Spleen (tissue), 11 donors: Measurements from ENCODE around the gene SHC2. TPM values are rescaled to one million over a fixed set of nuclear protein-coding genes. Genes with fewer than 3 reads are reported as not detected.
"Not testable (repeated sequence)": the region's sequence is repeated elsewhere in the genome, so short reads cannot be mapped to it uniquely, and the experiment has no call there.

Experiments
- DNase-seq: peaks from one replicate; pipeline ENCODE4 v3.0.0-alpha.2; 2020
- H3K27ac ChIP-seq, 8 donors: fragments of 200-600 bp; sonication (generic) in 7 of 8; 1 replicate in 4 of 8; 2 replicates in 4 of 8; pipeline versions ENCODE4 v1.5.0 to v1.8.0; 2016 to 2021; ENCODE audit warnings: inconsistent platforms in 4 of 8, mild to moderate bottlenecking in 4 of 8, moderate library complexity in 1 of 8
- H3K27me3 ChIP-seq, 7 donors: fragments of 200-600 bp; sonication (generic) in 6 of 7; replicated peaks in 1 of 7; 1 replicate in 4 of 7; 2 replicates in 3 of 7; pipeline versions ENCODE4 v1.5.0 to v1.8.0; 2016 to 2021; ENCODE audit warnings: inconsistent platforms in 3 of 7, mild to moderate bottlenecking in 1 of 7
- H3K36me3 ChIP-seq, 6 donors: fragments of 200-600 bp; sonication (generic) in 5 of 6; 1 replicate in 4 of 6; 2 replicates in 2 of 6; pipeline versions ENCODE4 v1.5.0 to v1.8.0; 2016 to 2021; ENCODE audit warnings: inconsistent platforms in 2 of 6
- H3K4me1 ChIP-seq, 6 donors: fragments of 200-600 bp; sonication (generic) in 5 of 6; 1 replicate in 3 of 6; 2 replicates in 3 of 6; pipeline versions ENCODE4 v1.5.0 to v1.8.0; 2016 to 2021; ENCODE audit warnings: inconsistent platforms in 3 of 6
- H3K4me3 ChIP-seq, 8 donors: fragments of 200-600 bp; sonication (generic) in 7 of 8; 1 replicate in 4 of 8; 2 replicates in 4 of 8; pipeline versions ENCODE4 v1.5.0 to v1.8.0; 2016 to 2021; ENCODE audit warnings: inconsistent platforms in 4 of 8, mild to moderate bottlenecking in 4 of 8, moderate library complexity in 2 of 8
- H3K9me3 ChIP-seq, 8 donors: fragments of 200-600 bp; sonication (generic) in 7 of 8; 1 replicate in 4 of 8; 2 replicates in 4 of 8; pipeline versions ENCODE4 v1.5.0 to v1.8.0; 2016 to 2021; ENCODE audit warnings: inconsistent platforms in 4 of 8
- POLR2A ChIP-seq, 3 donors: fragments of 450-650 bp; IDR thresholded peaks; one replicate each; pipeline ENCODE4 v1.5.1; 2017; ENCODE audit warnings: antibody characterized with exemption in 3 of 3, mild to moderate bottlenecking in 1 of 3
- POLR2AphosphoS5 ChIP-seq, 3 donors: sonication (generic); formaldehyde crosslinking; IDR thresholded peaks; one replicate each; pipeline ENCODE4 v1.5.1; 2017; ENCODE audit warnings: antibody characterized with exemption in 3 of 3
- WGBS, 5 donors: extraction: QIAGEN DNeasy Blood & Tissue Kit in 3 of 5; methylation state at CpG; one replicate each; pipeline versions ENCODE4 v1.1.5 to v1.1.7; 2013 to 2018; 5-methylcytosine and 5-hydroxymethylcytosine counted together
- intact Hi-C: fragments of 100-400 bp; cut with DNase I; formaldehyde crosslinking; loops from one replicate; pipeline ENCODE4 v1.15.0; 2023; ENCODE audit warnings: low total_unique reads
- polyA plus RNA-seq, 3 donors: library from polyadenylated mRNA; stranded (reverse); fragments of 200-250 nt; gene quantifications; one replicate each; pipeline ENCODE4 v1.2.1, GENCODE V29; 2013
- total RNA-seq, 7 donors: library from RNA; depleted of rRNA in 3 of 7; stranded (reverse); fragments of >200 nt in 3 of 7; fragmentation: NEBNext Ultra II Directional in 4 of 7; extraction: Animal tissue kit (Norgen Biotek cat#: 25700) in 4 of 7; gene quantifications; one replicate each; pipeline versions ENCODE4 v1.1.0 to v1.2.1, GENCODE V29; 2016 to 2021
- TF ChIP-seq, protein P1 (sequence below), 11 experiments: fragments of 200-600 bp in 7 of 11; fragments of 450-650 bp in 4 of 11; sonication (generic) in 4 of 11; IDR thresholded peaks in 8 of 11; conservative IDR thresholded peaks in 3 of 11; 1 replicate in 7 of 11; 2 replicates in 4 of 11; pipeline versions ENCODE4 v1.4.0 to v1.8.0; 2016 to 2021; ENCODE audit warnings: antibody characterized with exemption in 11 of 11, inconsistent platforms in 4 of 11, mild to moderate bottlenecking in 1 of 11
- donor health status: healthy with polysubstance abuse.
- donor health status: DM: no; HTN: no; CAD: no; lungs with moderate emphysema.
- donor health status: DM: no; HTN: no; CAD: no.
- donor health status: Bipolar disorder and iron deficiency.
- donor health status: healthy.
- donor health status: DM: no; HTN: no; CAD: no.
- donor health status: DM: yes; HTN: yes; CAD: no.

SHC2 gene
- total and polyA plus RNA-seq, 10 donors: 19.6 to 123 (median 45.2) TPM

DNA sequence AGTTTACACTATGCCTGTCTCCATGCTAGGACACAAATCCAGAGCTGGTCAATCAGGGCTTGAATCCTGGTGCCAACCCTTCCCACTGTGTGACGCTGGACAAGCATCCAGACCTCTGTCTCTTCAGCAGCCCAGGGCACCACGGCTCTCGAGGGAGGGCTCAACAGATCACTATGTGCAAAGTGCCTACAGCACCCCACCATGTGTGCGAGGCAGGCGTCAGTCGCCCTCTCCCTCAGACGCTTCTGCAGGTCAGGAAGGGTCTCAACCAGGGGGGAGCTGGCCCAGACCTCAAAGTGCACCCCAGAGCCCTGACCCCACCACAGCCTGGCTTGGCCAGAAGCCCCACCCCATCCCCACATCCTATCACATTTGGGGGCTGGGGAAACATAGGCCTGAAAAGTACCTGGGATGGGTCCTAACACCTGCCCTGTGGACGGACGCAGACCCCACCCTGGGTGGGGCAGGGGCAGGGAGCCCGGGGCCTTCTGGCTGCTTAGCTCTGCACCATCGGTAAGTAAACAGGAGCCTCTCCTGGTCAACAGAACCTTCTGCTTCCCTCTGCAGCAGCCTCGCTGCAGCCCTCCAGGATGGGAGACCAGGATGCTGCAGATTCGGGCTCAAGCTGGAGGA is 49.0 kb downstream of the SHC2 start:
- Histone ChIP-seq H3K27me3 (peaks cover 0 to 64% (median 44%) of the 10 kb centered on the region in 7 donors), H3K4me3 (no peak overlapping the region), H3K9me3 (no peaks in the 10 kb centered on the region), H3K4me1 (peaks cover 5 to 30% (median 22%) of the 10 kb centered on the region in 6 donors), H3K27ac (no peak overlapping the region), H3K36me3 (peaks cover 0 to 13% (median 0%) of the 10 kb centered on the region in 6 donors)
- peak; percentile 49 for DNase-seq
- WGBS, 5 donors: 53 to 69% (median 61%) methylated on average over 5 to 13 of the region's 13 CpGs
- intact Hi-C loops: no loop called here
- TF ChIP-seq POLR2A (IDR thresholded peaks at IDR 0.05): no peak
- TF ChIP-seq, protein P1, sequence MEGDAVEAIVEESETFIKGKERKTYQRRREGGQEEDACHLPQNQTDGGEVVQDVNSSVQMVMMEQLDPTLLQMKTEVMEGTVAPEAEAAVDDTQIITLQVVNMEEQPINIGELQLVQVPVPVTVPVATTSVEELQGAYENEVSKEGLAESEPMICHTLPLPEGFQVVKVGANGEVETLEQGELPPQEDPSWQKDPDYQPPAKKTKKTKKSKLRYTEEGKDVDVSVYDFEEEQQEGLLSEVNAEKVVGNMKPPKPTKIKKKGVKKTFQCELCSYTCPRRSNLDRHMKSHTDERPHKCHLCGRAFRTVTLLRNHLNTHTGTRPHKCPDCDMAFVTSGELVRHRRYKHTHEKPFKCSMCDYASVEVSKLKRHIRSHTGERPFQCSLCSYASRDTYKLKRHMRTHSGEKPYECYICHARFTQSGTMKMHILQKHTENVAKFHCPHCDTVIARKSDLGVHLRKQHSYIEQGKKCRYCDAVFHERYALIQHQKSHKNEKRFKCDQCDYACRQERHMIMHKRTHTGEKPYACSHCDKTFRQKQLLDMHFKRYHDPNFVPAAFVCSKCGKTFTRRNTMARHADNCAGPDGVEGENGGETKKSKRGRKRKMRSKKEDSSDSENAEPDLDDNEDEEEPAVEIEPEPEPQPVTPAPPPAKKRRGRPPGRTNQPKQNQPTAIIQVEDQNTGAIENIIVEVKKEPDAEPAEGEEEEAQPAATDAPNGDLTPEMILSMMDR (IDR thresholded peaks at IDR 0.05 in 8 of 11, conservative IDR thresholded peaks at IDR 0.05 in 3 of 11): no peak
- no peak for TF ChIP-seq POLR2AphosphoS5 (IDR thresholded peaks at IDR 0.05)

DNA sequence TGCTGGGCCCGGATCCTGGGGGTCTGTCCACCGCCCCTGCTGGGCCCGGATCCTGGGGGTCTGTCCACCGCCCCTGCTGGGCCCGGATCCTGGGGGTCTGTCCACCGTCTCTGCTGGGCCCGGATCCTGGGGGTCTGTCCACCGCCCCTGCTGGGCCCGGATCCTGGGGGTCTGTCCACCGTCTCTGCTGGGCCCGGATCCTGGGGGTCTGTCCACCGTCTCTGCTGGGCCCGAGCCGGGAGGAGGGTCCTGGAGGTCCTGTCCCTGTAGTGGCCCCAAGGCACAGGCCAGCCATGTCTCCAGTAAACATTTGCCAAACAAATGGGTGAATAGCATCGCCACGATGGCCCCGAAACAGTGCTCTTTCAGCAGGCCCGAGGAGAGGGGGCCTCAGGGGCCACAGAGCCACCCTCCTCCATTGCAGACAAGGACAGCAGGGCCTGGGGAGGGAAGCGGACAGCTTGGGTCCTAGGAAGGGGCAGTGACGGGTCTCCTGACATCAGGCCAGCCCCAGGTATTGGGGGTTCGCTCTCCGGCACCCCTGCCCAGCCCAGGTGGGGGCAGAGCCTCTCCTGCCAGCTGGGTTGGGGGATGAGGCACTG is 49.6 kb downstream of the SHC2 start:
- peaks cover 0 to 65% (median 49%) of the 10 kb centered on the region in 7 donors for H3K27me3 ChIP-seq
- H3K36me3 ChIP-seq, H3K4me3 ChIP-seq, intact Hi-C loops, H3K27ac ChIP-seq, H3K9me3 ChIP-seq: not testable (repeated sequence)
- peaks cover 5 to 30% (median 22%) of the 10 kb centered on the region in 6 donors for H3K4me1 ChIP-seq
- DNase-seq: peak; percentile 36
- WGBS, 5 donors: 88 to 93% (median 91%) methylated on average over 12 to 22 of the region's 22 CpGs

DNA sequence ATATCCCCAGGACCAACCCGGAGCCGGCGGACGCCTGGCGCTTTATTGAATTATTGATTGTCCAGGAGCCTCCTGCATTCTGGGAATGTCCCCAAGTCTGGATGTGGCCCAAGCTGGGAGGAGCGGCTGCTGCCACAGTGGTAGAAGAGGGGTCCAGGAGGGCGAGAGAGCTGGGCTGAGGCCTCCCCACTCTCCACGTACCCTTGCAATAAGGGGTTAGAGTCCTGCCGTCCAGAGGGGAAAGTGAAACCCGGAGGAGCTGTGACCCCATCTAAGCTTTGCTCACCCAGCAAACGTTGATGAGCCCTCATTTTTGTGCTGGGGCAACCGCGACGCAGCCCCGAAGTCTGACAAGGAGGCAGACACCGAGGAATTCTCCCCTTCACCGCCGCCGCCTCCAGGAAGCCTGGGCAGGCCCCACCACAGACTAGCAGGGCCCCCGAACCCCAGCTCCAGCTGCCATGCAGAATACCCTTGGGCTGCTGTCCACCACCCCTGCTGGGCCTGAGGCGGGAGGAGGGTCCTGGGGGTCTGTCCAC is 50.5 kb downstream of the SHC2 start:
- Histone ChIP-seq H3K36me3 (no peaks in the 10 kb centered on the region), H3K4me1 (peaks cover 5 to 30% (median 22%) of the 10 kb centered on the region in 6 donors), H3K27ac (no peak overlapping the region), H3K27me3 (peaks cover 0 to 73% (median 56%) of the 10 kb centered on the region in 7 donors), H3K4me3 (no peak overlapping the region), H3K9me3 (no peaks in the 10 kb centered on the region)
- WGBS, 5 donors: 58 to 77% (median 71%) methylated on average over 9 to 21 of the region's 21 CpGs
- intact Hi-C loops: no loop called here
- peak; percentile 54 for DNase-seq
- TF ChIP-seq, protein P1 (IDR thresholded peaks at IDR 0.05 in 8 of 11, conservative IDR thresholded peaks at IDR 0.05 in 3 of 11): no peak
- TF ChIP-seq POLR2A (IDR thresholded peaks at IDR 0.05) (no peak), POLR2AphosphoS5 (IDR thresholded peaks at IDR 0.05) (no peak)

DNA sequence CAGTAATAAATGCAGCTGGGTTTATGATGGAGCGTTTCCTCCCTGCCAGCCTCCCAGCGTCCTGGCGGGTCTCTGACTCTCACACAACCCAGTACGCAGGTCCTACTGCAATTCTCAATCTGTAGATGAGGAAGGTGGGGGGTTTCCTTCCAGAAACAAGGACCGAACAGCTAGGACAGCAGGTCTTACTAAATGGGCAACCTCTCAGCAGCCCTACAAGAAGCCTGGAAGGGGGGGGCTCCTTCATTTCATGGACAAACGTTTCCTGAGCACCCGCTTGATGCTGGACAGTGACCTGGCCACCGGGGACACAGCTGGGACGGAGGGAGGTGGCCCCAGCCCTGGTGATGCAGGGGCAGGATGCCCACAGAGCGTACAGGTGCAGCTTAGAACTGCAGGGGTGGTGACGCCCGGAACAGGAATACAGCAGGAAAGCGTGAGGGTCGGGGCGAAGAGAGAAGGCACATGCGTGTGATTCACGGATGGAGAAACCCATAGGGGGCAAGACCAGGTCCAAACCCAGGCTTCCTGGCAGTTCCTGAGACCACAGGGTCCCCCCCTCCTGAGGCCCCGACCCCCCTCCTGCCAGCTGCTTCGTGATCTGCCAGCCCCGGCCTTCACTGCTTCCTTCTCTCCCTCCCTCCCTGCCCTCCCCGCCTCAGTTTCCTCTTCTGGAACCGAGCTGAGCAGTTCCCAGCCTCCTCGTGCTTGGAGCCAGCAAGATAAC is 51.2 kb downstream of the SHC2 start:
- intact Hi-C loops: no loop called here
- H3K27ac ChIP-seq: no peak overlapping the region
- TF ChIP-seq, protein P1 (IDR thresholded peaks at IDR 0.05 in 8 of 11, conservative IDR thresholded peaks at IDR 0.05 in 3 of 11): no peak
- TF ChIP-seq POLR2AphosphoS5 (IDR thresholded peaks at IDR 0.05) (no peak), POLR2A (IDR thresholded peaks at IDR 0.05) (no peak)
- H3K9me3 ChIP-seq: no peaks in the 10 kb centered on the region
- peaks cover 5 to 30% (median 22%) of the 10 kb centered on the region in 6 donors for H3K4me1 ChIP-seq
- WGBS, 5 donors: 2 to 9% (median 7%) methylated on average over 17 to 23 of the region's 23 CpGs
- H3K27me3 ChIP-seq: peaks cover 0 to 78% (median 56%) of the 10 kb centered on the region in 7 donors
- no peaks in the 10 kb centered on the region for H3K36me3 ChIP-seq
- H3K4me3 ChIP-seq: peak overlapping the region; percentile 21 to 68 (median 36)
- DNase-seq: peak; percentile 58
